Stimulated activated CD8-positive, alpha-beta memory T cell treated with anti-CD3 and anti-CD28 coated beads, Interleukin-4, amount 100 ng/mL, for 48 hours (primary cell): ENCODE data around the gene FNTB.
"Not testable (repeated sequence)": the region's sequence is repeated elsewhere in the genome, so short reads cannot be mapped to it uniquely, and the experiment has no call there.

Experiments used
- DNase-seq: peaks from one replicate; pipeline ENCODE4 v3.0.0-alpha.2; 2020

The FNTB gene

GRCh38 chr14:65019944-65020566, 33.4 kb downstream of the FNTB start:
- no peak for DNase-seq

GRCh38 chr14:65024957-65025356, 38.3 kb downstream of the FNTB start:
- no peak for DNase-seq

- no peak for DNase-seq
These were observed 39.1 kb downstream of the FNTB start for GRCh38 chr14:65025818-65026217.

GRCh38 chr14:65026526-65026925, 39.8 kb downstream of the FNTB start:
- no peak for DNase-seq

GRCh38 chr14:65027127-65027799, 40.6 kb downstream of the FNTB start:
- DNase-seq, result no peak

GRCh38 chr14:65028937-65029336, 42.2 kb downstream of the FNTB start:
- no peak for DNase-seq

- DNase-seq, result not testable (repeated sequence)
These were observed 44.6 kb downstream of the FNTB start for GRCh38 chr14:65031321-65031720.

- no peak for DNase-seq
These were observed 45.6 kb downstream of the FNTB start for GRCh38 chr14:65032319-65032718.

- no peak for DNase-seq
These were observed 46.5 kb downstream of the FNTB start for GRCh38 chr14:65033181-65033580.

- no peak for DNase-seq
These were observed 47.3 kb downstream of the FNTB start for GRCh38 chr14:65034021-65034420.

- DNase-seq, result no peak
These were observed 48.4 kb downstream of the FNTB start for GRCh38 chr14:65035049-65035448.

GRCh38 chr14:65038966-65039365, 52.3 kb downstream of the FNTB start:
- no peak for DNase-seq

- DNase-seq, result no peak
These were observed 54.2 kb downstream of the FNTB start for GRCh38 chr14:65040666-65041433.

GRCh38 chr14:65041434-65041915, 54.8 kb downstream of the FNTB start:
- DNase-seq, result no peak

- DNase-seq, result no peak
These were observed 55.6 kb downstream of the FNTB start for GRCh38 chr14:65042296-65042695.

GRCh38 chr14:65042731-65043372, 56.2 kb downstream of the FNTB start:
- DNase-seq, result no peak

- DNase-seq, result no peak
These were observed 57.3 kb downstream of the FNTB start for GRCh38 chr14:65043893-65044595.

GRCh38 chr14:65044596-65044959, 57.9 kb downstream of the FNTB start:
- DNase-seq, result no peak

- DNase-seq, result no peak
These were observed 58.3 kb downstream of the FNTB start for GRCh38 chr14:65045006-65045405.

- no peak for DNase-seq
These were observed 59.0 kb downstream of the FNTB start for GRCh38 chr14:65045709-65046108.

GRCh38 chr14:65052832-65053231, 66.1 kb downstream of the FNTB start:
- DNase-seq, result no peak

- no peak for DNase-seq
These were observed 66.8 kb downstream of the FNTB start for GRCh38 chr14:65053466-65053865.
